LNCAP (cell line): ENCODE results near the gene TUBA1A.

Experiments used
- CTCF ChIP-seq: fragments of 450-650 bp; IDR thresholded peaks from 2 replicates; pipeline ENCODE4 v1.5.1; 2017; ENCODE audit warnings: mild to moderate bottlenecking

The TUBA1A gene

GRCh38 chr12:49228653-49229052 is 39.8 kb upstream of the TUBA1A start:
- TF ChIP-seq CTCF, result no peak

- TF ChIP-seq CTCF, result no peak
These were observed 38.8 kb upstream of the TUBA1A start for GRCh38 chr12:49227713-49228112.

- TF ChIP-seq CTCF, result no peak
These were observed 36.8 kb upstream of the TUBA1A start for GRCh38 chr12:49225576-49226166.

GRCh38 chr12:49223590-49224369 is 34.9 kb upstream of the TUBA1A start:
- no peak for TF ChIP-seq CTCF

GRCh38 chr12:49223122-49223521 is 34.2 kb upstream of the TUBA1A start:
- no peak for TF ChIP-seq CTCF

GRCh38 chr12:49220972-49221371 is 32.1 kb upstream of the TUBA1A start:
- TF ChIP-seq CTCF, result no peak

- no peak for TF ChIP-seq CTCF
These were observed 30.6 kb upstream of the TUBA1A start for GRCh38 chr12:49219417-49220026.
